SK-N-MC (cell line): ENCODE data around the gene SDK1.

Experiments used
- EZH2 ChIP-seq: fragments of 200-600 bp; sonication (generic); IDR thresholded peaks from one replicate; pipeline ENCODE4 v1.6.1; 2017; ENCODE audit warnings: antibody characterized with exemption
- POLR2AphosphoS5 ChIP-seq: IDR thresholded peaks from 2 replicates; pipeline ENCODE4 v1.6.1; 2012; ENCODE audit warnings: mild to moderate bottlenecking, low read depth, low read length, borderline replicate concordance

- TF ChIP-seq POLR2AphosphoS5, result no peak
- TF ChIP-seq EZH2, result no peak
Observed at GRCh38 chr7:4249241-4249640, 948.2 kb downstream of the SDK1 start.
